Measurements from ENCODE around the gene TGFBR2. TPM values are rescaled to one million over a fixed set of nuclear protein-coding genes. Genes with fewer than 3 reads are reported as not detected.

The TGFBR2 gene
- total RNA-seq, 3 donors from 2014 or later = 205 to 281 (median 243) TPM

- intact Hi-C loops (cut with DNase I; ENCODE audit: low total_unique reads) = no loop called here
- no peak for TF ChIP-seq CTCF (IDR thresholded peaks at IDR 0.05)
- Histone ChIP-seq H3K27me3 (no peaks in the 10 kb centered on the region), H3K4me1 (peaks cover 3 to 6% of the 10 kb centered on the region in 2 donors), H3K36me3 (no peaks in the 10 kb centered on the region), H3K9me3 (no peaks in the 10 kb centered on the region), H3K27ac (peak overlapping the region; percentile 26 to 76), H3K4me3 (no peak overlapping the region)
- no peak for DNase-seq (ENCODE audit: low spot score in 2 of 2)
Measured at GRCh38 chr3:30630238-30631030, 24.0 kb downstream of the TGFBR2 start.

- no peaks in the 10 kb centered on the region for H3K27me3 ChIP-seq
- H3K36me3 ChIP-seq = no peaks in the 10 kb centered on the region
- H3K27ac ChIP-seq = peak overlapping the region; percentile 20 to 49
- intact Hi-C loops (cut with DNase I; ENCODE audit: low total_unique reads) = no loop called here
- H3K9me3 ChIP-seq = no peaks in the 10 kb centered on the region
- TF ChIP-seq CTCF (IDR thresholded peaks at IDR 0.05) (no peak), POLR2A (IDR thresholded peaks at IDR 0.05) (no peak), POLR2AphosphoS5 (IDR thresholded peaks at IDR 0.05) (no peak)
- no peak for DNase-seq (ENCODE audit: low spot score in 2 of 2)
- peaks cover 0 to 6% of the 10 kb centered on the region in 2 donors for H3K4me1 ChIP-seq
- no peak overlapping the region for H3K4me3 ChIP-seq
Measured at GRCh38 chr3:30631243-30631904, 25.0 kb downstream of the TGFBR2 start.

GRCh38 chr3:30632065-30632464, 25.7 kb downstream of the TGFBR2 start:
- intact Hi-C loops (cut with DNase I; ENCODE audit: low total_unique reads) = no loop called here
- H3K4me1 ChIP-seq = peaks cover 0 to 6% of the 10 kb centered on the region in 2 donors
- no peaks in the 10 kb centered on the region for H3K9me3 ChIP-seq
- no peak for TF ChIP-seq POLR2AphosphoS5 (IDR thresholded peaks at IDR 0.05)
- no peaks in the 10 kb centered on the region for H3K27me3 ChIP-seq
- no peaks in the 10 kb centered on the region for H3K36me3 ChIP-seq
- DNase-seq (ENCODE audit: low spot score in 2 of 2) = no peak
- peak overlapping the region; percentile 20 to 49 for H3K27ac ChIP-seq
- H3K4me3 ChIP-seq = no peak overlapping the region

GRCh38 chr3:30632521-30632920, 26.1 kb downstream of the TGFBR2 start:
- no peak for DNase-seq (ENCODE audit: low spot score in 2 of 2)
- no peak for TF ChIP-seq CTCF (IDR thresholded peaks at IDR 0.05)
- no peak for TF ChIP-seq POLR2A (IDR thresholded peaks at IDR 0.05)
- no peak overlapping the region for H3K4me3 ChIP-seq
- no peaks in the 10 kb centered on the region for H3K36me3 ChIP-seq
- no peaks in the 10 kb centered on the region for H3K27me3 ChIP-seq
- peaks cover 0 to 6% of the 10 kb centered on the region in 2 donors for H3K4me1 ChIP-seq
- no peaks in the 10 kb centered on the region for H3K9me3 ChIP-seq
- peak overlapping the region in 1 of 2 donors; percentile 49 for H3K27ac ChIP-seq
- intact Hi-C loops (cut with DNase I; ENCODE audit: low total_unique reads) = no loop called here

- Histone ChIP-seq H3K9me3 (no peaks in the 10 kb centered on the region), H3K27me3 (no peaks in the 10 kb centered on the region), H3K36me3 (no peaks in the 10 kb centered on the region), H3K4me3 (no peak overlapping the region), H3K4me1 (peaks cover 0 to 7% of the 10 kb centered on the region in 2 donors), H3K27ac (peak overlapping the region in 1 of 2 donors; percentile 31)
- intact Hi-C loops (cut with DNase I; ENCODE audit: low total_unique reads) = no loop called here
- no peak for DNase-seq (ENCODE audit: low spot score in 2 of 2)
- no peak for TF ChIP-seq POLR2AphosphoS5 (IDR thresholded peaks at IDR 0.05)
- no peak for TF ChIP-seq CTCF (IDR thresholded peaks at IDR 0.05)
- TF ChIP-seq POLR2A (IDR thresholded peaks at IDR 0.05) = no peak
Measured at GRCh38 chr3:30633718-30634117, 27.3 kb downstream of the TGFBR2 start.
